GM12878 (cell line): Measurements from ENCODE around the gene CTSD.

Experiments
- BCL3 ChIP-seq: IDR thresholded peaks from 2 replicates; pipeline ENCODE4 v1.6.1; 2011; ENCODE audit warnings: borderline replicate concordance, low read depth, mild to moderate bottlenecking, moderate library complexity, low read length; ENCODE audit not compliant: insufficient read depth, poor library complexity, severe bottlenecking
- CREM ChIP-seq: IDR thresholded peaks from 2 replicates; pipeline ENCODE4 v1.6.1; 2014; ENCODE audit warnings: antibody characterized with exemption, low read depth
- ESRRA ChIP-seq: IDR thresholded peaks from 2 replicates; pipeline ENCODE4 v1.6.1; 2012; ENCODE audit warnings: mild to moderate bottlenecking, low read length, improper control_type of control experiment
- GATAD2B ChIP-seq: fragments of 450-650 bp; conservative IDR thresholded peaks from 2 replicates; pipeline ENCODE4 v1.6.1; 2017; ENCODE audit warnings: low read depth, mild to moderate bottlenecking, moderate library complexity
- NFIC ChIP-seq: IDR thresholded peaks from 2 replicates; pipeline ENCODE4 v1.6.1; 2012; ENCODE audit warnings: low read depth, mild to moderate bottlenecking, inconsistent platforms, low read length, moderate library complexity
- NRF1 ChIP-seq: conservative IDR thresholded peaks from 2 replicates; pipeline ENCODE4 v1.6.1; 2011; ENCODE audit warnings: mild to moderate bottlenecking, low read depth, low read length, improper control_type of control experiment
- RBBP5 ChIP-seq: fragments of 200-600 bp; sonication (generic); conservative IDR thresholded peaks from 2 replicates; pipeline ENCODE4 v1.6.1; 2016
- RUNX3 ChIP-seq: IDR thresholded peaks from 2 replicates; pipeline ENCODE4 v1.6.1; 2012; ENCODE audit warnings: low read length, inconsistent platforms
- ZNF207 ChIP-seq: fragments of 450-650 bp; IDR thresholded peaks from 2 replicates; pipeline ENCODE4 v1.6.1; 2014; ENCODE audit warnings: antibody characterized with exemption, mild to moderate bottlenecking, borderline replicate concordance
- ZNF274 ChIP-seq: IDR thresholded peaks from one replicate; pipeline ENCODE4 v1.8.0; 2011; ENCODE audit not compliant: insufficient read length, insufficient read depth
- TF ChIP-seq, protein P1 (sequence below), 3 experiments: IDR thresholded peaks in 2 of 3; conservative IDR thresholded peaks in 1 of 3; 2 replicates each; pipeline ENCODE4 v1.5.1; 2011; ENCODE audit warnings: low read depth in 3 of 3, low read length in 3 of 3, mild to moderate bottlenecking in 3 of 3, control low read depth in 2 of 3, moderate library complexity in 2 of 3, inconsistent platforms in 1 of 3, mixed read lengths in 1 of 3; ENCODE audit not compliant: control insufficient read depth in 2 of 3, insufficient read depth in 1 of 3; ENCODE audit errors: extremely low read depth in 1 of 3
- TF ChIP-seq, protein P2 (sequence below): fragments of 450-650 bp; IDR thresholded peaks from 2 replicates; pipeline ENCODE4 v1.6.1; 2018; ENCODE audit warnings: borderline replicate concordance, mild to moderate bottlenecking; ENCODE audit not compliant: partially characterized antibody
- TF ChIP-seq, protein P3 (sequence below): IDR thresholded peaks from 2 replicates; pipeline ENCODE4 v1.6.1; 2012; ENCODE audit warnings: mild to moderate bottlenecking, low read depth, low read length
- TF ChIP-seq, protein P4 (sequence below): fragments of 450-650 bp; IDR thresholded peaks from 2 replicates; pipeline ENCODE4 v1.6.1; 2016; ENCODE audit warnings: mild to moderate bottlenecking

GRCh38 chr11:1755692-1756561 is 7.8 kb downstream of the CTSD start:
- TF ChIP-seq GATAD2B: no peak
- no peak for TF ChIP-seq ZNF274
- TF ChIP-seq, protein P1, sequence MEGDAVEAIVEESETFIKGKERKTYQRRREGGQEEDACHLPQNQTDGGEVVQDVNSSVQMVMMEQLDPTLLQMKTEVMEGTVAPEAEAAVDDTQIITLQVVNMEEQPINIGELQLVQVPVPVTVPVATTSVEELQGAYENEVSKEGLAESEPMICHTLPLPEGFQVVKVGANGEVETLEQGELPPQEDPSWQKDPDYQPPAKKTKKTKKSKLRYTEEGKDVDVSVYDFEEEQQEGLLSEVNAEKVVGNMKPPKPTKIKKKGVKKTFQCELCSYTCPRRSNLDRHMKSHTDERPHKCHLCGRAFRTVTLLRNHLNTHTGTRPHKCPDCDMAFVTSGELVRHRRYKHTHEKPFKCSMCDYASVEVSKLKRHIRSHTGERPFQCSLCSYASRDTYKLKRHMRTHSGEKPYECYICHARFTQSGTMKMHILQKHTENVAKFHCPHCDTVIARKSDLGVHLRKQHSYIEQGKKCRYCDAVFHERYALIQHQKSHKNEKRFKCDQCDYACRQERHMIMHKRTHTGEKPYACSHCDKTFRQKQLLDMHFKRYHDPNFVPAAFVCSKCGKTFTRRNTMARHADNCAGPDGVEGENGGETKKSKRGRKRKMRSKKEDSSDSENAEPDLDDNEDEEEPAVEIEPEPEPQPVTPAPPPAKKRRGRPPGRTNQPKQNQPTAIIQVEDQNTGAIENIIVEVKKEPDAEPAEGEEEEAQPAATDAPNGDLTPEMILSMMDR (IDR thresholded peaks at IDR 0.05 in 2 of 3, conservative IDR thresholded peaks at IDR 0.05 in 1 of 3; ENCODE audit: control insufficient read depth in 2 of 3, extremely low read depth in 1 of 3, insufficient read depth in 1 of 3, low read depth in 3 of 3, low read length in 3 of 3): no peak
- TF ChIP-seq RUNX3: no peak
- TF ChIP-seq NFIC: no peak
- no peak for TF ChIP-seq ZNF207
- TF ChIP-seq ESRRA: no peak
- TF ChIP-seq, protein P2, sequence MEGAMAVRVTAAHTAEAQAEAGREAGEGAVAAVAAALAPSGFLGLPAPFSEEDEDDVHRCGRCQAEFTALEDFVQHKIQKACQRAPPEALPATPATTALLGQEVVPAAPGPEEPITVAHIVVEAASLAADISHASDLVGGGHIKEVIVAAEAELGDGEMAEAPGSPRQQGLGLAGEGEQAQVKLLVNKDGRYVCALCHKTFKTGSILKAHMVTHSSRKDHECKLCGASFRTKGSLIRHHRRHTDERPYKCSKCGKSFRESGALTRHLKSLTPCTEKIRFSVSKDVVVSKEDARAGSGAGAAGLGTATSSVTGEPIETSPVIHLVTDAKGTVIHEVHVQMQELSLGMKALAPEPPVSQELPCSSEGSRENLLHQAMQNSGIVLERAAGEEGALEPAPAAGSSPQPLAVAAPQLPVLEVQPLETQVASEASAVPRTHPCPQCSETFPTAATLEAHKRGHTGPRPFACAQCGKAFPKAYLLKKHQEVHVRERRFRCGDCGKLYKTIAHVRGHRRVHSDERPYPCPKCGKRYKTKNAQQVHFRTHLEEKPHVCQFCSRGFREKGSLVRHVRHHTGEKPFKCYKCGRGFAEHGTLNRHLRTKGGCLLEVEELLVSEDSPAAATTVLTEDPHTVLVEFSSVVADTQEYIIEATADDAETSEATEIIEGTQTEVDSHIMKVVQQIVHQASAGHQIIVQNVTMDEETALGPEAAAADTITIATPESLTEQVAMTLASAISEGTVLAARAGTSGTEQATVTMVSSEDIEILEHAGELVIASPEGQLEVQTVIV: no peak
- TF ChIP-seq NRF1: no peak
- TF ChIP-seq, protein P3, sequence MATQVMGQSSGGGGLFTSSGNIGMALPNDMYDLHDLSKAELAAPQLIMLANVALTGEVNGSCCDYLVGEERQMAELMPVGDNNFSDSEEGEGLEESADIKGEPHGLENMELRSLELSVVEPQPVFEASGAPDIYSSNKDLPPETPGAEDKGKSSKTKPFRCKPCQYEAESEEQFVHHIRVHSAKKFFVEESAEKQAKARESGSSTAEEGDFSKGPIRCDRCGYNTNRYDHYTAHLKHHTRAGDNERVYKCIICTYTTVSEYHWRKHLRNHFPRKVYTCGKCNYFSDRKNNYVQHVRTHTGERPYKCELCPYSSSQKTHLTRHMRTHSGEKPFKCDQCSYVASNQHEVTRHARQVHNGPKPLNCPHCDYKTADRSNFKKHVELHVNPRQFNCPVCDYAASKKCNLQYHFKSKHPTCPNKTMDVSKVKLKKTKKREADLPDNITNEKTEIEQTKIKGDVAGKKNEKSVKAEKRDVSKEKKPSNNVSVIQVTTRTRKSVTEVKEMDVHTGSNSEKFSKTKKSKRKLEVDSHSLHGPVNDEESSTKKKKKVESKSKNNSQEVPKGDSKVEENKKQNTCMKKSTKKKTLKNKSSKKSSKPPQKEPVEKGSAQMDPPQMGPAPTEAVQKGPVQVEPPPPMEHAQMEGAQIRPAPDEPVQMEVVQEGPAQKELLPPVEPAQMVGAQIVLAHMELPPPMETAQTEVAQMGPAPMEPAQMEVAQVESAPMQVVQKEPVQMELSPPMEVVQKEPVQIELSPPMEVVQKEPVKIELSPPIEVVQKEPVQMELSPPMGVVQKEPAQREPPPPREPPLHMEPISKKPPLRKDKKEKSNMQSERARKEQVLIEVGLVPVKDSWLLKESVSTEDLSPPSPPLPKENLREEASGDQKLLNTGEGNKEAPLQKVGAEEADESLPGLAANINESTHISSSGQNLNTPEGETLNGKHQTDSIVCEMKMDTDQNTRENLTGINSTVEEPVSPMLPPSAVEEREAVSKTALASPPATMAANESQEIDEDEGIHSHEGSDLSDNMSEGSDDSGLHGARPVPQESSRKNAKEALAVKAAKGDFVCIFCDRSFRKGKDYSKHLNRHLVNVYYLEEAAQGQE: no peak
- no peak for TF ChIP-seq CREM
- TF ChIP-seq RBBP5: no peak
- no peak for TF ChIP-seq BCL3
- TF ChIP-seq, protein P4, sequence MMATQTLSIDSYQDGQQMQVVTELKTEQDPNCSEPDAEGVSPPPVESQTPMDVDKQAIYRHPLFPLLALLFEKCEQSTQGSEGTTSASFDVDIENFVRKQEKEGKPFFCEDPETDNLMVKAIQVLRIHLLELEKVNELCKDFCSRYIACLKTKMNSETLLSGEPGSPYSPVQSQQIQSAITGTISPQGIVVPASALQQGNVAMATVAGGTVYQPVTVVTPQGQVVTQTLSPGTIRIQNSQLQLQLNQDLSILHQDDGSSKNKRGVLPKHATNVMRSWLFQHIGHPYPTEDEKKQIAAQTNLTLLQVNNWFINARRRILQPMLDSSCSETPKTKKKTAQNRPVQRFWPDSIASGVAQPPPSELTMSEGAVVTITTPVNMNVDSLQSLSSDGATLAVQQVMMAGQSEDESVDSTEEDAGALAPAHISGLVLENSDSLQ: no peak
